HEK293 (cell line): Measurements from ENCODE around the gene ZNF543.
A peak's percentile ranks its signal among the peaks of the same experiment; 100 is the strongest.

Source experiments
- AEBP2 ChIP-seq: fragments of 450-650 bp; formaldehyde crosslinking; IDR thresholded peaks from 2 replicates; pipeline ENCODE4 v1.5.1; 2016; ENCODE audit warnings: missing biosample characterization, missing genetic modification characterization, borderline replicate concordance
- BCL6B ChIP-seq: fragments of 450-650 bp; formaldehyde crosslinking; IDR thresholded peaks from 2 replicates; pipeline ENCODE4 v1.5.1; 2017; ENCODE audit warnings: missing biosample characterization, missing genetic modification characterization
- CTCF ChIP-seq: fragments of 450-650 bp; formaldehyde crosslinking; IDR thresholded peaks from 2 replicates; pipeline ENCODE4 v1.5.1; 2016; ENCODE audit warnings: missing biosample characterization, missing genetic modification characterization
- HOXA7 ChIP-seq: sonication (generic); formaldehyde crosslinking; IDR thresholded peaks from 2 replicates; pipeline ENCODE4 v1.8.1; 2022; ENCODE audit warnings: missing genetic modification reagents, borderline replicate concordance
- HOXD13 ChIP-seq: sonication (generic); formaldehyde crosslinking; IDR thresholded peaks from 2 replicates; pipeline ENCODE4 v1.8.0; 2022; ENCODE audit warnings: missing genetic modification reagents, borderline replicate concordance
- KLF10 ChIP-seq: fragments of 450-650 bp; IDR thresholded peaks from 2 replicates; pipeline ENCODE4 v1.5.1; 2018; ENCODE audit warnings: missing biosample characterization, mild to moderate bottlenecking, missing genetic modification characterization
- OSR2 ChIP-seq: fragments of 450-650 bp; formaldehyde crosslinking; IDR thresholded peaks from 2 replicates; pipeline ENCODE4 v1.5.1; 2016; ENCODE audit warnings: missing biosample characterization, missing genetic modification characterization
- PBX3 ChIP-seq: sonication (generic); formaldehyde crosslinking; IDR thresholded peaks from 2 replicates; pipeline ENCODE4 v1.8.1; 2022; ENCODE audit warnings: mild to moderate bottlenecking, moderate library complexity, missing genetic modification reagents
- PRDM10 ChIP-seq: fragments of 450-650 bp; formaldehyde crosslinking; IDR thresholded peaks from 2 replicates; pipeline ENCODE4 v1.5.1; 2016; ENCODE audit warnings: missing biosample characterization, missing genetic modification characterization
- SCRT2 ChIP-seq: fragments of 450-650 bp; formaldehyde crosslinking; IDR thresholded peaks from 2 replicates; pipeline ENCODE4 v1.5.1; 2016; ENCODE audit warnings: missing biosample characterization, missing genetic modification characterization
- SETDB1 ChIP-seq: IDR thresholded peaks from one replicate; pipeline ENCODE4 v1.6.1; 2017; ENCODE audit warnings: mild to moderate bottlenecking, low read length, moderate library complexity, mixed read lengths; ENCODE audit not compliant: insufficient read length
- SP7 ChIP-seq: fragments of 450-650 bp; formaldehyde crosslinking; IDR thresholded peaks from 2 replicates; pipeline ENCODE4 v1.5.1; 2016; ENCODE audit warnings: missing biosample characterization, missing genetic modification characterization
- ZNF132 ChIP-seq: fragments of 450-650 bp; formaldehyde crosslinking; IDR thresholded peaks from 2 replicates; pipeline ENCODE4 v1.5.1; 2017; ENCODE audit warnings: missing biosample characterization, missing genetic modification characterization, borderline replicate concordance
- ZNF146 ChIP-seq: fragments of 450-650 bp; formaldehyde crosslinking; IDR thresholded peaks from 2 replicates; pipeline ENCODE4 v1.5.1; 2016; ENCODE audit warnings: missing biosample characterization, missing genetic modification characterization
- ZNF175 ChIP-seq: fragments of 450-650 bp; formaldehyde crosslinking; IDR thresholded peaks from 2 replicates; pipeline ENCODE4 v1.5.1; 2016; ENCODE audit warnings: missing biosample characterization, missing genetic modification characterization
- ZNF2 ChIP-seq: fragments of 450-650 bp; formaldehyde crosslinking; IDR thresholded peaks from 2 replicates; pipeline ENCODE4 v1.5.1; 2016; ENCODE audit warnings: missing biosample characterization, missing genetic modification characterization
- ZNF266 ChIP-seq: fragments of 450-650 bp; formaldehyde crosslinking; IDR thresholded peaks from 2 replicates; pipeline ENCODE4 v1.5.1; 2016; ENCODE audit warnings: missing biosample characterization, missing genetic modification characterization, low read depth
- ZNF350 ChIP-seq: fragments of 450-650 bp; formaldehyde crosslinking; IDR thresholded peaks from 2 replicates; pipeline ENCODE4 v1.5.0; 2017; ENCODE audit warnings: missing biosample characterization, mild to moderate bottlenecking, missing genetic modification characterization
- ZNF48 ChIP-seq: fragments of 450-650 bp; formaldehyde crosslinking; IDR thresholded peaks from 2 replicates; pipeline ENCODE4 v1.5.1; 2016; ENCODE audit warnings: missing biosample characterization, missing genetic modification characterization
- ZNF501 ChIP-seq: fragments of 450-650 bp; formaldehyde crosslinking; IDR thresholded peaks from 2 replicates; pipeline ENCODE4 v1.5.1; 2016; ENCODE audit warnings: missing biosample characterization, missing genetic modification characterization
- ZNF510 ChIP-seq: fragments of 450-650 bp; formaldehyde crosslinking; IDR thresholded peaks from 2 replicates; pipeline ENCODE4 v1.5.1; 2018; ENCODE audit warnings: mild to moderate bottlenecking, missing genetic modification characterization, missing biosample characterization; ENCODE audit not compliant: insufficient replicate concordance
- ZNF610 ChIP-seq: fragments of 450-650 bp; formaldehyde crosslinking; IDR thresholded peaks from 2 replicates; pipeline ENCODE4 v1.5.1; 2016; ENCODE audit warnings: missing biosample characterization, missing genetic modification characterization, borderline replicate concordance
- ZNF626 ChIP-seq: fragments of 450-650 bp; sonication (Bioruptor Pico); formaldehyde crosslinking; IDR thresholded peaks from 2 replicates; pipeline ENCODE4 v1.5.1; 2018; ENCODE audit warnings: missing biosample characterization, missing genetic modification characterization, inconsistent platforms
- ZNF654 ChIP-seq: fragments of 450-650 bp; formaldehyde crosslinking; IDR thresholded peaks from 2 replicates; pipeline ENCODE4 v1.5.1; 2016; ENCODE audit warnings: low read depth, missing biosample characterization, missing genetic modification characterization
- ZNF658 ChIP-seq: fragments of 450-650 bp; formaldehyde crosslinking; IDR thresholded peaks from 2 replicates; pipeline ENCODE4; 2016; ENCODE audit warnings: missing biosample characterization, missing genetic modification characterization
- ZSCAN16 ChIP-seq: fragments of 450-650 bp; formaldehyde crosslinking; IDR thresholded peaks from 2 replicates; pipeline ENCODE4 v1.5.1; 2016; ENCODE audit warnings: missing biosample characterization, missing genetic modification characterization

Gene ZNF543

GRCh38 chr19:57279418-57280164 is 40.7 kb upstream of the ZNF543 start (continued):
- TF ChIP-seq SCRT2 (tag by site-specific recombination) (no peak; the same call in 1 of the 2 replicates), ZSCAN16 (tag by site-specific recombination) (no peak), HOXA7 (no peak), ZNF132 (tag by site-specific recombination) (no peak), PBX3 (CRISPR knock-in tag) (no peak), ZNF610 (tag by site-specific recombination) (0 out of 2 replicates have a peak, but pooled peaks have one; percentile 22), ZNF510 (tag by site-specific recombination) (no peak), ZNF654 (tag by site-specific recombination) (peak; percentile 29), ZNF658 (tag by site-specific recombination) (no peak), ZNF501 (no peak; the same call in 1 of the 2 replicates), ZNF175 (tag by site-specific recombination) (no peak), ZNF350 (tag by site-specific recombination) (no peak), OSR2 (no peak), ZNF146 (no peak), ZNF48 (tag by site-specific recombination) (no peak), HOXD13 (CRISPR knock-in tag) (peak; percentile 83; the same call in 1 of the 2 replicates), CTCF (tag by site-specific recombination) (peak; percentile 93), AEBP2 (tag by site-specific recombination) (no peak), ZNF2 (tag by site-specific recombination) (no peak; the same call in 1 of the 2 replicates), ZNF626 (tag by site-specific recombination) (0 out of 2 replicates have a peak, but pooled peaks have one; percentile 21), PRDM10 (peak; percentile 74), ZNF266 (tag by site-specific recombination) (no peak), SETDB1 (no peak), BCL6B (tag by site-specific recombination) (no peak), SP7 (tag by site-specific recombination) (peak; percentile 42; the same call in 1 of the 2 replicates), KLF10 (tag by site-specific recombination) (no peak)
